Activated B cell treated with CpG ODN at 0.5 μM for 24 hours (primary cell): ENCODE measurements around the gene BNC2. TPM values are rescaled to one million over a fixed set of nuclear protein-coding genes. Genes with fewer than 3 reads are reported as not detected.

Experiments
- ATAC-seq: fragments of 200-7000 bp; cut with Tn5 transposase; one replicate; pipeline ENCODE4 v1.10.0; 2021; ENCODE audit warnings: low read depth, mild to moderate bottlenecking, moderate library complexity
- CTCF ChIA-PET: fragments of 350-600 bp; sonication (Branson Sonifier 250); formaldehyde crosslinking; loops from one replicate; lab custom pipeline; 2021; ENCODE audit warnings: antibody characterized with exemption; lab: Charles Lee
- POLR2A ChIA-PET: fragments of 350-600 bp; sonication (Branson Sonifier 250); formaldehyde crosslinking; loops from one replicate; lab custom pipeline; 2021; ENCODE audit warnings: antibody characterized with exemption; lab: Charles Lee
- DNase-seq: peaks from one replicate; pipeline ENCODE4 v3.0.0; 2022
- H3K27ac Mint-ChIP-seq: one replicate; pipeline ENCODE4 v1.8.0; 2020; ENCODE audit warnings: mixed read lengths
- H3K27me3 Mint-ChIP-seq: one replicate; pipeline ENCODE4 v1.8.0; 2021; ENCODE audit warnings: mixed read lengths
- H3K36me3 Mint-ChIP-seq: one replicate; pipeline ENCODE4 v1.8.0; 2021; ENCODE audit warnings: low read depth, mixed read lengths
- H3K4me1 Mint-ChIP-seq: one replicate; pipeline ENCODE4 v1.8.0; 2021; ENCODE audit warnings: mixed read lengths
- H3K4me3 Mint-ChIP-seq: one replicate; pipeline ENCODE4 v1.8.0; 2020; ENCODE audit warnings: mild to moderate bottlenecking, mixed read lengths
- H3K9me3 Mint-ChIP-seq: one replicate; pipeline ENCODE4 v1.8.0; 2020; ENCODE audit warnings: mixed read lengths
- CTCF ChIP-seq: fragments of 200-600 bp; IDR thresholded peaks from one replicate; pipeline ENCODE4 v1.8.0; 2022; ENCODE audit warnings: antibody characterized with exemption, mild to moderate bottlenecking
- intact Hi-C: fragments of 100-400 bp; cut with micrococcal nuclease; formaldehyde crosslinking; loops from one replicate; pipeline ENCODE4 v1.15.1; 2024
- total RNA-seq: library from RNA; stranded (reverse); gene quantifications from 2 replicates; pipeline ENCODE4 v1.2.3, GENCODE V29; 2022

BNC2 gene
- total RNA-seq, 1 donor from 2014 or later: not detected

GRCh38 chr9:16515879-16516301 is 354.6 kb downstream of the BNC2 start:
- no peak for TF ChIP-seq CTCF
- DNase-seq: no peak
- H3K36me3 Mint-ChIP-seq: no peaks in the 10 kb centered on the region
- intact Hi-C loops: loop anchor here (10.0 kb wide), 1 partner anchor 59 kb away; no protein-coding TSS in a partner anchor
- no peak for ATAC-seq
- H3K4me3 Mint-ChIP-seq: no peak overlapping the region
- no peaks in the 10 kb centered on the region for H3K27me3 Mint-ChIP-seq
- no peaks in the 10 kb centered on the region for H3K9me3 Mint-ChIP-seq
- H3K4me1 Mint-ChIP-seq: no peaks in the 10 kb centered on the region
- no peak overlapping the region for H3K27ac Mint-ChIP-seq
- CTCF ChIA-PET: no interaction called here
- POLR2A ChIA-PET: no interaction called here

GRCh38 chr9:16515207-16515606 is 355.3 kb downstream of the BNC2 start:
- no peaks in the 10 kb centered on the region for H3K27me3 Mint-ChIP-seq
- no peak for ATAC-seq
- TF ChIP-seq CTCF: no peak
- no peaks in the 10 kb centered on the region for H3K36me3 Mint-ChIP-seq
- no peak overlapping the region for H3K4me3 Mint-ChIP-seq
- no peaks in the 10 kb centered on the region for H3K9me3 Mint-ChIP-seq
- no peak overlapping the region for H3K27ac Mint-ChIP-seq
- DNase-seq: no peak
- POLR2A ChIA-PET: no interaction called here
- CTCF ChIA-PET: no interaction called here
- intact Hi-C loops: loop anchor here (10.0 kb wide), 1 partner anchor 60 kb away; no protein-coding TSS in a partner anchor
- H3K4me1 Mint-ChIP-seq: no peaks in the 10 kb centered on the region

- H3K36me3 Mint-ChIP-seq: no peaks in the 10 kb centered on the region
- ChIA-PET POLR2A (no interaction called here), CTCF (no interaction called here)
- H3K27ac Mint-ChIP-seq: no peak overlapping the region
- no peaks in the 10 kb centered on the region for H3K4me1 Mint-ChIP-seq
- H3K9me3 Mint-ChIP-seq: peaks cover under 1% of the 10 kb centered on the region
- DNase-seq (no peak), ATAC-seq (no peak)
- intact Hi-C loops: loop anchor here (10.0 kb wide), 1 partner anchor 61 kb away; no protein-coding TSS in a partner anchor
- no peak for TF ChIP-seq CTCF
- no peaks in the 10 kb centered on the region for H3K27me3 Mint-ChIP-seq
- H3K4me3 Mint-ChIP-seq: no peak overlapping the region
Observed at GRCh38 chr9:16514131-16514530, 356.3 kb downstream of the BNC2 start.

GRCh38 chr9:16512281-16512680 is 358.2 kb downstream of the BNC2 start:
- TF ChIP-seq CTCF: no peak
- H3K4me3 Mint-ChIP-seq: no peak overlapping the region
- H3K36me3 Mint-ChIP-seq: no peaks in the 10 kb centered on the region
- no peaks in the 10 kb centered on the region for H3K4me1 Mint-ChIP-seq
- intact Hi-C loops: loop anchor here (10.0 kb wide), 1 partner anchor 63 kb away; no protein-coding TSS in a partner anchor
- no peak overlapping the region for H3K27ac Mint-ChIP-seq
- POLR2A ChIA-PET: no interaction called here
- DNase-seq (no peak), ATAC-seq (no peak)
- peaks cover 7% of the 10 kb centered on the region for H3K9me3 Mint-ChIP-seq
- CTCF ChIA-PET: no interaction called here
- H3K27me3 Mint-ChIP-seq: no peaks in the 10 kb centered on the region

- H3K36me3 Mint-ChIP-seq: no peaks in the 10 kb centered on the region
- no peak overlapping the region for H3K27ac Mint-ChIP-seq
- H3K4me1 Mint-ChIP-seq: no peaks in the 10 kb centered on the region
- H3K9me3 Mint-ChIP-seq: peaks cover 7% of the 10 kb centered on the region
- POLR2A ChIA-PET: no interaction called here
- CTCF ChIA-PET: no interaction called here
- H3K4me3 Mint-ChIP-seq: no peak overlapping the region
- TF ChIP-seq CTCF: no peak
- no peaks in the 10 kb centered on the region for H3K27me3 Mint-ChIP-seq
- DNase-seq (no peak), ATAC-seq (no peak)
- intact Hi-C loops: loop anchor here (10.0 kb wide), 1 partner anchor 64 kb away; no protein-coding TSS in a partner anchor
Observed at GRCh38 chr9:16510482-16510881, 360.0 kb downstream of the BNC2 start.
